ENCODE measurements around the gene BRAP. TPM values are rescaled to one million over a fixed set of nuclear protein-coding genes. Genes with fewer than 3 reads are reported as not detected.

The BRAP gene
- total RNA-seq, 1 experiment from 2014 or later = 25.0 TPM

DNA sequence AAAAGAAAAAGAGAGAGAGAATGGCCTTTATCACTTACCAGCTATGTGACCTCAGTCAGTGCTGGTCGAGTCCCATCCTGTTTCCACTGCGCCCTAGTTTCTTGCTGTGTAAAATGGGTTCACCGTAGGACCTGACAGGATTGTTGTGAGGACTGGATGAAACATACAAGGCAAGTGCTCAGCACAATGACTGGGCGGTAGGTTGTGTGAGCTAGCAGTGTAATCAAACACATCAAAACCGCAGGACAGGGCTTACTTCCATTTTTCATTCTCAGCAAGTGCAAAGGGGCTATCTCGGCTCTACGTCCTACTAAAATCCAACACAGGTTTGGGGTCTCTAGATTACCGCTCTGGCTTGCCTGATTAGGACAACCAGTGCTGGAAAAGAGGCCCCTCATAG is 50.2 kb downstream of the BRAP start:
- Histone ChIP-seq H3K27me3 (ENCODE audit: insufficient read depth, low read length) (no peaks in the 10 kb centered on the region), H2BK15ac (ENCODE audit: low read depth, low read length) (no peak overlapping the region), H3K23me2 (ENCODE audit: insufficient read length, low read depth, low read length, poor library complexity, severe bottlenecking) (no peaks in the 10 kb centered on the region), H3K9me3 (ENCODE audit: control insufficient read depth, low read depth, low read length) (no peaks in the 10 kb centered on the region), H2BK5ac (ENCODE audit: insufficient read length, low read length) (no peak overlapping the region), H3K18ac (ENCODE audit: insufficient read length, low read depth, low read length) (no peak overlapping the region), H3K79me1 (ENCODE audit: insufficient read depth, low read depth, low read length, poor library complexity, severe bottlenecking) (no peaks in the 10 kb centered on the region), H3K23ac (ENCODE audit: insufficient read length, low read depth, low read length) (no peak overlapping the region), H2AFZ (ENCODE audit: low read length) (no peak overlapping the region), H4K20me1 (ENCODE audit: control insufficient read depth, insufficient read depth, insufficient read length) (no peaks in the 10 kb centered on the region), H4K91ac (ENCODE audit: insufficient read length, low read depth, low read length) (no peak overlapping the region), H3K4ac (ENCODE audit: low read depth, low read length) (no peak overlapping the region), H4K5ac (ENCODE audit: insufficient read length, low read depth, low read length) (no peak overlapping the region), H3K14ac (ENCODE audit: insufficient read depth, low read length) (no peak overlapping the region), H2BK120ac (ENCODE audit: low read depth, low read length, poor library complexity, severe bottlenecking) (no peak overlapping the region), H2AK5ac (ENCODE audit: insufficient read length, low read length) (no peak overlapping the region), H3K4me2 (ENCODE audit: insufficient read depth, insufficient read length, low read length) (no peak overlapping the region), H2BK20ac (ENCODE audit: low read depth, low read length, poor library complexity, severe bottlenecking) (no peak overlapping the region), H3K56ac (ENCODE audit: insufficient read length, low read depth, low read length) (no peak overlapping the region), H3K79me2 (ENCODE audit: insufficient read depth, low read length) (no peaks in the 10 kb centered on the region), H3T11ph (ENCODE audit: low read length) (no peak overlapping the region), H4K8ac (replicated peaks; ENCODE audit: insufficient read length, low read depth, low read length) (no peak overlapping the region), H2BK12ac (ENCODE audit: insufficient read length, low read depth, low read length) (no peak overlapping the region), H3K9ac (ENCODE audit: extremely low read depth, insufficient read length, low read length) (no peak overlapping the region), H3K4me1 (ENCODE audit: insufficient read depth, low read length) (peaks cover 5% of the 10 kb centered on the region), H3K27ac (ENCODE audit: insufficient read length, low read depth, low read length) (no peak overlapping the region)
- Mint-ChIP-seq H3K4me1 (peaks cover 20 to 27% of the 10 kb centered on the region in 2 experiments), H3K27ac (peak overlapping the region in 2 of 3 experiments; percentile 92 to 98; a peak in 3 of 7 replicates), H3K9me3 (no peaks in the 10 kb centered on the region), H3K27me3 (ENCODE audit: low read depth) (peaks cover 1% of the 10 kb centered on the region; the same call in 1 of the 2 replicates), H3K36me3 (ENCODE audit: insufficient read depth in 1 of 3, low read depth in 3 of 3) (no peaks in the 10 kb centered on the region), H3K4me3 (0 out of 5 replicates have a peak overlapping the region, but pooled peaks of 1 of the 2 experiments have one; percentile 56)
- TF ChIP-seq, protein P1, sequence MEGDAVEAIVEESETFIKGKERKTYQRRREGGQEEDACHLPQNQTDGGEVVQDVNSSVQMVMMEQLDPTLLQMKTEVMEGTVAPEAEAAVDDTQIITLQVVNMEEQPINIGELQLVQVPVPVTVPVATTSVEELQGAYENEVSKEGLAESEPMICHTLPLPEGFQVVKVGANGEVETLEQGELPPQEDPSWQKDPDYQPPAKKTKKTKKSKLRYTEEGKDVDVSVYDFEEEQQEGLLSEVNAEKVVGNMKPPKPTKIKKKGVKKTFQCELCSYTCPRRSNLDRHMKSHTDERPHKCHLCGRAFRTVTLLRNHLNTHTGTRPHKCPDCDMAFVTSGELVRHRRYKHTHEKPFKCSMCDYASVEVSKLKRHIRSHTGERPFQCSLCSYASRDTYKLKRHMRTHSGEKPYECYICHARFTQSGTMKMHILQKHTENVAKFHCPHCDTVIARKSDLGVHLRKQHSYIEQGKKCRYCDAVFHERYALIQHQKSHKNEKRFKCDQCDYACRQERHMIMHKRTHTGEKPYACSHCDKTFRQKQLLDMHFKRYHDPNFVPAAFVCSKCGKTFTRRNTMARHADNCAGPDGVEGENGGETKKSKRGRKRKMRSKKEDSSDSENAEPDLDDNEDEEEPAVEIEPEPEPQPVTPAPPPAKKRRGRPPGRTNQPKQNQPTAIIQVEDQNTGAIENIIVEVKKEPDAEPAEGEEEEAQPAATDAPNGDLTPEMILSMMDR (conservative IDR thresholded peaks at IDR 0.05) = no peak
- WGBS (ENCODE audit: extremely low coverage, insufficient read length, low lambda C conversion rate) = no CpG with 5 or more reads among the region's 8 CpGs
- DNase-seq = no peak
